WTC11 (cell line): Measurements from ENCODE around the gene PPM1A. TPM values are rescaled to one million over a fixed set of nuclear protein-coding genes. Genes with fewer than 3 reads are reported as not detected.

ENCODE experiments used
- ATAC-seq: fragments of 200-7000 bp; cut with Tn5 transposase; 2 replicates; pipeline ENCODE4 v1.10.0; 2021; ENCODE audit warnings: mild to moderate bottlenecking, moderate library complexity
- CTCF ChIA-PET: fragments of 300-600 bp; sonication (Branson Sonifier 250); formaldehyde crosslinking; loops from one replicate; lab custom pipeline; 2021; ENCODE audit warnings: antibody characterized with exemption; lab: Charles Lee
- POLR2A ChIA-PET: fragments of 350-600 bp; sonication (Branson Sonifier 250); formaldehyde crosslinking; loops from one replicate; lab custom pipeline; 2021; ENCODE audit warnings: antibody characterized with exemption; lab: Charles Lee
- DNase-seq: peaks from one replicate; pipeline ENCODE4 v3.0.0; 2021; ENCODE audit warnings: low spot score
- H3K27ac Mint-ChIP-seq: 2 replicates; pipeline ENCODE4 v1.8.0; 2021; ENCODE audit warnings: mixed read lengths
- H3K27me3 Mint-ChIP-seq: 2 replicates; pipeline ENCODE4 v1.8.0; 2021; ENCODE audit warnings: low read depth, mild to moderate bottlenecking, moderate library complexity, mixed read lengths
- H3K36me3 Mint-ChIP-seq: 2 replicates; pipeline ENCODE4 v1.8.0; 2021; ENCODE audit warnings: mixed read lengths
- H3K4me1 Mint-ChIP-seq: 2 replicates; pipeline ENCODE4 v1.8.0; 2022; ENCODE audit warnings: mixed read lengths
- H3K4me3 Mint-ChIP-seq: 2 replicates; pipeline ENCODE4 v1.8.0; 2021; ENCODE audit warnings: mild to moderate bottlenecking, moderate library complexity, mixed read lengths
- H3K9me3 Mint-ChIP-seq: 2 replicates; pipeline ENCODE4 v1.8.0; 2021; ENCODE audit warnings: mixed read lengths
- E2F5 ChIP-seq: sonication (generic); formaldehyde crosslinking; IDR thresholded peaks from 2 replicates; pipeline ENCODE4 v1.8.1; 2022; ENCODE audit warnings: mild to moderate bottlenecking, moderate library complexity, missing genetic modification reagents
- JAZF1 ChIP-seq: fragments of 250-450 bp; sonication (Bioruptor Pico); IDR thresholded peaks from 2 replicates; pipeline ENCODE4 v1.9.0; 2021; ENCODE audit warnings: moderate library complexity, mild to moderate bottlenecking, inconsistent platforms
- MLX ChIP-seq: sonication (generic); formaldehyde crosslinking; IDR thresholded peaks from 2 replicates; pipeline ENCODE4 v1.8.1; 2023; ENCODE audit warnings: mild to moderate bottlenecking, missing genetic modification reagents, moderate library complexity
- MXD4 ChIP-seq: fragments of 250-450 bp; sonication (Bioruptor Pico); IDR thresholded peaks from 2 replicates; pipeline ENCODE4 v1.8.0; 2021; ENCODE audit warnings: mild to moderate bottlenecking, moderate library complexity, borderline replicate concordance
- NFYB ChIP-seq: sonication (generic); formaldehyde crosslinking; conservative IDR thresholded peaks from 2 replicates; pipeline ENCODE4 v1.8.0; 2022; ENCODE audit warnings: low read depth, missing genetic modification reagents
- NR2C2 ChIP-seq: sonication (generic); formaldehyde crosslinking; IDR thresholded peaks from 2 replicates; pipeline ENCODE4 v1.8.0; 2022; ENCODE audit warnings: mild to moderate bottlenecking, missing genetic modification reagents
- OVOL2 ChIP-seq: fragments of 250-450 bp; sonication (Bioruptor Pico); IDR thresholded peaks from 2 replicates; pipeline ENCODE4 v1.9.0; 2021; ENCODE audit warnings: mild to moderate bottlenecking, borderline replicate concordance
- SMAD4 ChIP-seq: sonication (generic); formaldehyde crosslinking; IDR thresholded peaks from 2 replicates; pipeline ENCODE4 v1.8.0; 2022; ENCODE audit warnings: mild to moderate bottlenecking, missing genetic modification reagents
- SP1 ChIP-seq: sonication (generic); formaldehyde crosslinking; conservative IDR thresholded peaks from 2 replicates; pipeline ENCODE4 v1.8.1; 2022; ENCODE audit warnings: missing genetic modification reagents
- TEAD4 ChIP-seq: sonication (generic); formaldehyde crosslinking; IDR thresholded peaks from 2 replicates; pipeline ENCODE4 v1.8.0; 2022; ENCODE audit warnings: mild to moderate bottlenecking, missing genetic modification reagents
- USF2 ChIP-seq: sonication (generic); formaldehyde crosslinking; IDR thresholded peaks from 2 replicates; pipeline ENCODE4 v1.8.1; 2023; ENCODE audit warnings: mild to moderate bottlenecking, missing genetic modification reagents, moderate library complexity
- ZNF263 ChIP-seq: sonication (generic); formaldehyde crosslinking; IDR thresholded peaks from 2 replicates; pipeline ENCODE4 v1.8.1; 2022; ENCODE audit warnings: low read depth, mild to moderate bottlenecking, moderate library complexity, missing genetic modification reagents
- ZNF512 ChIP-seq: sonication (generic); formaldehyde crosslinking; IDR thresholded peaks from 2 replicates; pipeline ENCODE4 v1.8.1; 2022; ENCODE audit warnings: missing genetic modification reagents, borderline replicate concordance
- ZNF532 ChIP-seq: fragments of 250-450 bp; sonication (Bioruptor Pico); IDR thresholded peaks from 2 replicates; pipeline ENCODE4 v1.9.0; 2021; ENCODE audit warnings: mild to moderate bottlenecking, borderline replicate concordance
- ZNF671 ChIP-seq: fragments of 250-450 bp; sonication (Bioruptor Pico); IDR thresholded peaks from 2 replicates; pipeline ENCODE4 v1.8.0; 2021; ENCODE audit warnings: mild to moderate bottlenecking
- total RNA-seq: library from RNA; stranded (reverse); gene quantifications from 3 replicates; pipeline ENCODE4 v1.2.3, GENCODE V29; 2021
- TF ChIP-seq, protein P1 (sequence below): sonication (generic); formaldehyde crosslinking; IDR thresholded peaks from 2 replicates; pipeline ENCODE4 v1.8.1; 2023; ENCODE audit warnings: mild to moderate bottlenecking, missing genetic modification reagents
- TF ChIP-seq, protein P2 (sequence below): sonication (generic); formaldehyde crosslinking; IDR thresholded peaks from 2 replicates; pipeline ENCODE4 v1.8.0; 2022; ENCODE audit warnings: mild to moderate bottlenecking, missing genetic modification reagents
- TF ChIP-seq, protein P3 (sequence below): fragments of 250-450 bp; sonication (Bioruptor Pico); IDR thresholded peaks from 2 replicates; pipeline ENCODE4 v1.9.0; 2021; ENCODE audit warnings: moderate library complexity, mild to moderate bottlenecking, inconsistent platforms, borderline replicate concordance
- TF ChIP-seq, protein P4 (sequence below): sonication (generic); formaldehyde crosslinking; IDR thresholded peaks from 2 replicates; pipeline ENCODE4 v1.8.0; 2022; ENCODE audit warnings: mild to moderate bottlenecking, missing genetic modification reagents
- TF ChIP-seq, protein P5 (sequence below): fragments of 250-450 bp; sonication (Bioruptor Pico); conservative IDR thresholded peaks from 2 replicates; pipeline ENCODE4 v1.9.0; 2021; ENCODE audit warnings: mild to moderate bottlenecking

The PPM1A gene
- total RNA-seq, 1 experiment from 2014 or later = 52.5 TPM

- peaks cover 10% of the 10 kb centered on the region for H3K4me1 Mint-ChIP-seq
- H3K9me3 Mint-ChIP-seq = no peaks in the 10 kb centered on the region
- ChIA-PET POLR2A (interaction anchor here (2.0 kb wide), 1 partner anchor 33 kb away, joined by 6 read pairs; the partner anchor contains the start of gene PPM1A), CTCF (no interaction called here)
- no peak overlapping the region for H3K4me3 Mint-ChIP-seq
- H3K36me3 Mint-ChIP-seq = no peaks in the 10 kb centered on the region
- H3K27ac Mint-ChIP-seq = no peak overlapping the region
- no peaks in the 10 kb centered on the region for H3K27me3 Mint-ChIP-seq
- DNase-seq (no peak), ATAC-seq (no peak)
- TF ChIP-seq ZNF263 (CRISPR knock-in tag) = no peak
- no peak for TF ChIP-seq OVOL2
- no peak for TF ChIP-seq NR2C2
- no peak for TF ChIP-seq ZNF532 (CRISPR knock-in tag)
- TF ChIP-seq JAZF1 = no peak
- TF ChIP-seq, protein P1, sequence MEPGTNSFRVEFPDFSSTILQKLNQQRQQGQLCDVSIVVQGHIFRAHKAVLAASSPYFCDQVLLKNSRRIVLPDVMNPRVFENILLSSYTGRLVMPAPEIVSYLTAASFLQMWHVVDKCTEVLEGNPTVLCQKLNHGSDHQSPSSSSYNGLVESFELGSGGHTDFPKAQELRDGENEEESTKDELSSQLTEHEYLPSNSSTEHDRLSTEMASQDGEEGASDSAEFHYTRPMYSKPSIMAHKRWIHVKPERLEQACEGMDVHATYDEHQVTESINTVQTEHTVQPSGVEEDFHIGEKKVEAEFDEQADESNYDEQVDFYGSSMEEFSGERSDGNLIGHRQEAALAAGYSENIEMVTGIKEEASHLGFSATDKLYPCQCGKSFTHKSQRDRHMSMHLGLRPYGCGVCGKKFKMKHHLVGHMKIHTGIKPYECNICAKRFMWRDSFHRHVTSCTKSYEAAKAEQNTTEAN = no peak
- no peak for TF ChIP-seq SP1 (CRISPR knock-in tag)
- no peak for TF ChIP-seq E2F5 (CRISPR knock-in tag)
- TF ChIP-seq USF2 (CRISPR knock-in tag) = no peak
- TF ChIP-seq TEAD4 = no peak
- no peak for TF ChIP-seq ZNF512
Measured at GRCh38 chr14:60215520-60216420, 33.3 kb upstream of the PPM1A start.

DNA sequence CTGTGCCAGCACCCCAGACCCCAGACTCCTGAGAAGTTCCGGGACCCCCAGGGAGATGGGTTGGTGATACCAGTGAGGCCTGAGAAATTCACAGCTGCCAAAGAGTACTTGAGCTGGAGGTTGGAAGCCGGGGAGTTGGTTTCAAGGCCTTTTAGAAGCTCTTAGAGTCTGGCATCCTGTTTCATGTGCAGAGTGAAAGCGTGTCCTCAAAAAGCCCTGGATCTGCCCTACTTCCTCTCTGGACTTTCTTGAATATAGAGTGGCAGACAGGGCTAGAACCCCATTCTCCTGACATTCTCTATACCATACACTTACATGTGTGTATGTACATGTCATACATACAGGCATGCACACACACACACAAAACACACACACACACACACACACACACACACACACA is 31.3 kb upstream of the PPM1A start:
- CTCF ChIA-PET = no interaction called here
- TF ChIP-seq MLX (CRISPR knock-in tag) (no peak), SMAD4 (CRISPR knock-in tag) (no peak), MXD4 (CRISPR knock-in tag) (no peak), NFYB (CRISPR knock-in tag) (no peak), ZNF671 (no peak)
- TF ChIP-seq, protein P2, sequence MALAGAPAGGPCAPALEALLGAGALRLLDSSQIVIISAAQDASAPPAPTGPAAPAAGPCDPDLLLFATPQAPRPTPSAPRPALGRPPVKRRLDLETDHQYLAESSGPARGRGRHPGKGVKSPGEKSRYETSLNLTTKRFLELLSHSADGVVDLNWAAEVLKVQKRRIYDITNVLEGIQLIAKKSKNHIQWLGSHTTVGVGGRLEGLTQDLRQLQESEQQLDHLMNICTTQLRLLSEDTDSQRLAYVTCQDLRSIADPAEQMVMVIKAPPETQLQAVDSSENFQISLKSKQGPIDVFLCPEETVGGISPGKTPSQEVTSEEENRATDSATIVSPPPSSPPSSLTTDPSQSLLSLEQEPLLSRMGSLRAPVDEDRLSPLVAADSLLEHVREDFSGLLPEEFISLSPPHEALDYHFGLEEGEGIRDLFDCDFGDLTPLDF (CRISPR knock-in tag) = no peak
- TF ChIP-seq, protein P3, sequence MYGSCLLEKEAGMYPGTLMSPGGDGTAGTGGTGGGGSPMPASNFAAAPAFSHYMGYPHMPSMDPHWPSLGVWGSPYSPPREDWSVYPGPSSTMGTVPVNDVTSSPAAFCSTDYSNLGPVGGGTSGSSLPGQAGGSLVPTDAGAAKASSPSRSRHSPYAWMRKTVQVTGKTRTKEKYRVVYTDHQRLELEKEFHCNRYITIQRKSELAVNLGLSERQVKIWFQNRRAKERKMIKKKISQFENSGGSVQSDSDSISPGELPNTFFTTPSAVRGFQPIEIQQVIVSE (CRISPR knock-in tag) = no peak
- TF ChIP-seq, protein P4, sequence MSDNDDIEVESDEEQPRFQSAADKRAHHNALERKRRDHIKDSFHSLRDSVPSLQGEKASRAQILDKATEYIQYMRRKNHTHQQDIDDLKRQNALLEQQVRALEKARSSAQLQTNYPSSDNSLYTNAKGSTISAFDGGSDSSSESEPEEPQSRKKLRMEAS (CRISPR knock-in tag) = no peak
- TF ChIP-seq, protein P5, sequence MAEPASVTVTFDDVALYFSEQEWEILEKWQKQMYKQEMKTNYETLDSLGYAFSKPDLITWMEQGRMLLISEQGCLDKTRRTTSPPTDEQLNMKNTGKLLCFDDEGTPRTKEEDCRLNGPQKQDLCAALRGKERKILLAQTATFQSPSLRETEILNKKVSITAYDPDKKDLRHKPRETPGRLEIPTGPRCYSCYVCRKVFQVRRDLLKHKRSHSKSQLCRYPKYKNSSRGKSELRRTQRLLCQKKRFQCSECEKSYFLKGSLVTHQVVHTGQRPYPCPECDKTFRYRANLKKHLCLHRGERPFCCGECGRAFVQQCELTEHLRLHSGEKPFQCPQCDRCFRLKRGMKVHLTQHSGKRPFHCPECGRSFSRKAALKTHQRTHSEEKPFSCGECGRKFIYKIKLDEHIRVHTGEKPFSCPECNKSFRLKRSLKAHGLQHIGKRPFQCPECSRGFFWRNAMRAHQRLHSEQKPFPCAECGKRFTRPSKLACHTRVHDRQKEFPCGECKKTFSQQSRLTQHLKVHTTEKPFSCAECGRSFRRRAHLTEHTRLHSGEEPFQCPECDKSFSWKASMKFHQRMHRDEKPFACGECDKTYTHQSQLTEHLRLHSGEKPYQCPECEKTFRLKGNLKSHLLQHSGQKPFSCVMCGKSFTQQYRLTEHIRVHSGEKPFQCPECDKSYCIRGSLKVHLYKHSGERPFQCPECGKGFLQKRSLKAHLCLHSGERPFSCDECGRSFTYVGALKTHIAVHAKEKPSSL (CRISPR knock-in tag) = no peak

More for the DNA sequence above, 31.3 kb upstream of the PPM1A start:
- no peak for DNase-seq
- peaks cover 7% of the 10 kb centered on the region for H3K4me1 Mint-ChIP-seq
- ATAC-seq = no peak
- POLR2A ChIA-PET = no interaction called here
- H3K4me3 Mint-ChIP-seq = no peak overlapping the region
- no peaks in the 10 kb centered on the region for H3K27me3 Mint-ChIP-seq
- H3K36me3 Mint-ChIP-seq = no peaks in the 10 kb centered on the region
- no peak overlapping the region for H3K27ac Mint-ChIP-seq
- no peaks in the 10 kb centered on the region for H3K9me3 Mint-ChIP-seq
